CD4-positive, alpha-beta T cell treated with Interferon gamma for 1 hour (primary cell): ENCODE results near the gene MAMDC2.
"Not testable (repeated sequence)": the region's sequence is repeated elsewhere in the genome, so short reads cannot be mapped to it uniquely, and the experiment has no call there.

ENCODE experiments used
- DNase-seq: peaks from one replicate; pipeline ENCODE4 v3.0.0-alpha.2; 2020

MAMDC2 gene

GRCh38 chr9:70143394-70144130, 99.9 kb downstream of the MAMDC2 start:
- DNase-seq = no peak

- DNase-seq = no peak
These were observed 100.5 kb downstream of the MAMDC2 start for GRCh38 chr9:70144131-70144503.

- no peak for DNase-seq
These were observed 102.3 kb downstream of the MAMDC2 start for GRCh38 chr9:70145981-70146380.

- DNase-seq = no peak
These were observed 103.5 kb downstream of the MAMDC2 start for GRCh38 chr9:70147196-70147595.

- DNase-seq = no peak
These were observed 104.0 kb downstream of the MAMDC2 start for GRCh38 chr9:70147651-70148050.

- no peak for DNase-seq
These were observed 108.7 kb downstream of the MAMDC2 start for GRCh38 chr9:70152350-70152749.

DNA sequence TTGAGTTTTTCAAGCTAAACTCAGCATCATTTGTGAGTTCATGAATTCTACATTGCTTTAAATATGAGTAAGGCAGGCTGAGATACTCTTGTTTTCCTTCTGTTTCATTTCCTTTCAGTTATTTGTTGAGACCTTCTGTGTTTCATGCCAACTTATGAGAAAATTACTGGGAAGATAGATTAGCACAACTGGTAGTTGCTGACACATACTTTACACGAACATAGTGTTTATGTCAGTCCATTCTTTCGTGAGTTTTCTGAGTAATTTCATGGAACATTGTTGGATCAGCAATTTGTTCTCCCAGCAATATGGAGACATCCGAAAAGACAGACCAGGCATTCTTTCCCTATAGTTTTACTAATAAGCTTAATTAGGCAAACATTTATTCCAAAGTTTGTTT, 113.1 kb downstream of the MAMDC2 start:
- DNase-seq = no peak

DNA sequence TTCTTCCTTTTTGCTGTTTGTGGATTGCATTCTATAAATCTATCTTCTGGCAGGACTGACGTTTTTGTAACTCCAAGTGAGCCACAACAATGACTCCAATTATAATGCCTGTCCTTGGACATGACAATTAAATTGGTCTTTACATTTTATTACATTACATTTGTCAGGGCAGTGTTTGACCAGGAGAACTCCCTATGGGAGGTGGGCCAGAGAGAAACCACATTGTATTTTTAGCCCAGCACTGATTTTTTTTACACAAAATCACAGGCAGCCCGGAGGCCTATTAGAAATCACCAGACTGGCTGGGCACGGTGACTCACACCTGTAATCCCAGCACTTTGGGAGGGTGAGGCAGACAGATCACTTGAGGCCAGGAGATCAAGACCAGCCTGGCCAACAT, 116.0 kb downstream of the MAMDC2 start:
- no peak for DNase-seq

DNA sequence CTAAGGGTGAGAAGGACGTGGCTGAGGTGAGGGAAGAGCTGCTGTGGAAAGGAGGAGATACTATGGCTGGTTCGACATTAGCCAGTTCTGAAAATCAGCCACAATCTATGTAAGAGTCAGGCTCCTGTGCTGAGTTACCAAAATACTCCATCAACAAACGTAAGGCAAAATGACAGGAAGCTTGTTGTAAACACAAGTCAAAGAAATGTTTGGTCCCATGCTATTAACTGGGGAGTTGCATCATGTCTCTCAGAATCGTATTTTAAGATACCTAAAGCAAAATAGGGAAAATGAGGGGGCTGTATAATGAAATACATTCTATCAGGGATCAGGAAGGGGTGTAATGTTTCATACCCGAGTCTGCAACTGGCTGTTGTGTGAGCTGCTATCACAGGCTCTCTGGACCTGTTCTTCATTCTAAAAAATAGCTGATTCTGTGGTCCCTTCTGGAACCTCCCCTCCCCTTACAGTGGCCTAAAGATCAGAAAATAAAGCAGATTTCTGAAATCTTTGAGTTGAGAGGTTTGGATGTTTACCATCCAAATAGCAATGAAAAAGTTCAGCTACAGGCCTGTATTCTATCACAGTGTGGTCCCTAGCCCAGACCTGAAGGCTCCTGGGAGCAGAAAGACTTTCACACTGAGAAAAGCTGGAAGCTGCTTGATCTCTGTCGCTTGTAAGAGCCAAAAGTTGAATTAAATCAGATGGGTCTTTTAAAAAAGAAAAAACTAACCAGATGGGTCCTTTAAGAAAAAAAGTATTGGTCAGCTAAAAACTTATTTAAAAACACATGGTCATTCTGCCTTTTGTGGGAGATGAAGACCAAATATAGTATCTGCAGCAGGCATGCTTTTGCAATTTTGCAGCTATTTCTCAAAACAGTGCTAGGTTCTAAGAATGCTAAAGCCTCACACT, 117.3 kb downstream of the MAMDC2 start:
- no peak for DNase-seq

GRCh38 chr9:70165006-70165602, 121.5 kb downstream of the MAMDC2 start:
- DNase-seq = no peak

- DNase-seq = no peak
These were observed 124.9 kb downstream of the MAMDC2 start for GRCh38 chr9:70168521-70168920.

DNA sequence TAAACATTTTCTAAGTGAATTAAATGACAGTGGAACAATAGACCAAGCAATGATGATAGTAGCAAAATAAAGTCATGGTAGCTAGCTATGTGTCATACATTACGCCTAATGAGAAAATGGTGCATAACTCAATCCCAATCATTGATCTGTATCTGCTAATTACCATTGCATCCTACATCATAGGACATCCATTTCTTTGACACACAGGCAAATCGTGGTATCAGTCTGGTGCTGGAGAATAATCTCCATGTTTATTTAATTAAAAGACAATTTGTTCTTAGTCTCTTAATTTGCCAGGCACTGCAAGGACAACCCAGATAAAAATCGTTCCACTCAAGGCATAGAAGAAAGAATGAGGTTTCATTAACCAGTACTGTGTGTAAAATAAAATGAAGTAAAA, 125.6 kb downstream of the MAMDC2 start:
- DNase-seq = no peak

GRCh38 chr9:70170151-70170790, 126.6 kb downstream of the MAMDC2 start:
- no peak for DNase-seq

- DNase-seq = no peak
These were observed 128.9 kb downstream of the MAMDC2 start for GRCh38 chr9:70172532-70172931.

- DNase-seq = no peak
These were observed 133.5 kb downstream of the MAMDC2 start for GRCh38 chr9:70177121-70177520.

DNA sequence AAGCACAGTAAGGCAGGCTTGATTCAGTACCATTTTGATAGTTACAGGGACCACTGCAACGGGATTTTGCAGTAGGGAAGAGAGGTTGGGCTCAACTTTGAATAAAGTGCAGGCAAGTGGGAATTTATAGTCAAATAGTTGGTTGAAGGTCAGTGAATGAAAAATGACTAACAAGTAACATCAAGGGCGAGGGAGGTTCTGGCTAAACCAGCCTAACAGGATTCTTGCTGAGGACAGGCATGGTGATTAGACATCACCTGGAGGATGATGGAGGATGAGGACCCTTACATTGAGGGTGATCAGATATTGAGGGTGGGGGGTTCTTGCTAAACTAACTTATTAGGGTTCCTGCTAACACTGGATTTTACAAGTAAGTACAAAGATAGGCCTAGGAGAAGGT, 149.1 kb downstream of the MAMDC2 start:
- DNase-seq = no peak

GRCh38 chr9:70195456-70195855, 151.8 kb downstream of the MAMDC2 start:
- DNase-seq = no peak

- no peak for DNase-seq
These were observed 153.8 kb downstream of the MAMDC2 start for GRCh38 chr9:70197216-70198044.

- DNase-seq = not testable (repeated sequence)
These were observed 161.1 kb downstream of the MAMDC2 start for GRCh38 chr9:70204743-70205142.

DNA sequence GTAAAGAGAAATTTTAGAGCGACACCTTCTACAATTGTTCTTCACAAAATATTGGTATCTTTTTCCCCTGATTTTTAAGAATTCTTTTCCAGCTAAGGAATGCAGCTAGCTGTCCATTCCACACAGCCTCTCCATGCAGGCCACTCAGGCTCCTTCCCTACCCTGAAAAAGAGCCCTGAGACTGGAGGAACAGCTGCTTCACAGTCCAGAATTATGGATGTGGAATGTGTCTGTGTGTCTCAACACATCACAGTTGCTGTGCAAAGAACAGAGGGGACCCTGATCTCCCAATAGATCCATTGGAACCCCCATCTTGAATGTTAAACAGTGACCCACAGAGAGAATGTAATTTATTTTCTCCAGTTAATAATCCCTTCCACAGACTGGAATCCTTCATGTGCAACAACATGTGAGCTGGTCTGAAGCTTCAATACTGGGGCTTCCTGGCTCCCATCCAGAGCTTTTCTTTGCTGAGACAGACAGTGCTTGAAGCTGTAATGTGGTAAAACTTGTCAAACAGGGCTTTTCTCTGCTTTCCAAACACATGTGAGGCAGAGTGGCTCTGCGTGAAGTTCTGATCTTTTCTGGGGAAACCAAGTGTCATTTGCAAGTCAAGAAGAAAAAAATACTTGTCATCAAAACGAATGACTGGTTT, 161.8 kb downstream of the MAMDC2 start:
- no peak for DNase-seq

GRCh38 chr9:70217029-70217428, 173.4 kb downstream of the MAMDC2 start:
- DNase-seq = no peak

DNA sequence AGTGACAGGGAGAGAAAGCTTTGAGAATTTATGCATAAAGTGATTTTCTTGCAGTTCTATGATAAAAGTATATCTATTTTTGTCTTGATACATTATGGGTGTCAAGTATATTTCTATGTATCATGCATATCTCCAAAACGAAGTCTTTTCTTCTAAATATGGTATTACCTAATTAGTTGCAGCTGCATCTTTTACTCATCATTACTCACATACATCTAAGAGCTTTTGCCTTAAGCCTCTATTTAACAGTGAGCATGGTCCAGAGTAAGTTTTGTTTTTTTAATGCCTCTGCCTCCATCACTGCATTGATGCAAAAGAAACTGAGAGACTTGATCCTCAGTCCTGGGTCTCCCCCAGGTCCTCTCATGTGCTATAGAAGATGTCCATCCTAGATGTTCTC, 175.1 kb downstream of the MAMDC2 start:
- DNase-seq = no peak
